ENCODE results near the gene CUEDC1. TPM values are rescaled to one million over a fixed set of nuclear protein-coding genes. Genes with fewer than 3 reads are reported as not detected.

CUEDC1 gene
- total and polyA plus RNA-seq, 2 of the 13 experiments (the other 11 are each of a cell fraction or from before 2014, with no cell fraction given): 7.4 to 12.9 TPM

DNA sequence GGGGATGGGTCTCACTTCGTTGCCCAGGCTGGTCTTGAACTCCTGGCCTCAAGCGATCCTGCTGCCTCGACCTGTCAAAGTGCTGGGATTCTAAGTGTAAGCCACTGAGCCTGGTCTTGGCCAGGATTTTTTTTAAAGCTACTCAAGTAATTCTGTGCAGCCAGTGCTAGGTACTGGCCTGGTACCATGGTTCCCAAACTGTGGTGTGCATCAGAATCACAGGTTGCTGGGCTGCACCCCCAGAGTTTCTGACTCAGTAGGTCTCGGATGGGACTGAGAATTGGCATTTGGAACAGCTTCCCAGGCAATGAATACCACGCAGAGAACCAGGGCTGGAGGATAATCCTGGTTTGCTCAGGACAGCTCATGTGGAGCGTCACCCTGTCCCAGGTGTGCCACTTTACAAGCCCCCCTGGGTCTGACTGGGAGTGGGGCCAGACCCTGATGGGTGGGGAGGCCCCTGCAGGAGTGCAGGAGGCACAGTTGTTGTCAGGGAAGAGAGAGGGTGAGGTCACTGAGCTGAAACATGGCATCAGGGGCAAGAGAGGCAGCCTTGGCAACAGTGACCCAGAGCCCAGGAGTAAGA is 94.7 kb downstream of the CUEDC1 start (continued):
- TF ChIP-seq MEIS1 (CRISPR knock-in tag; IDR thresholded peaks at IDR 0.05; ENCODE audit: borderline replicate concordance) (no peak), ZNF607 (CRISPR knock-in tag; IDR thresholded peaks at IDR 0.05; ENCODE audit: borderline replicate concordance) (0 out of 2 replicates have a peak, but pooled peaks have one; percentile 39), NCOR1 (IDR thresholded peaks at IDR 0.05; ENCODE audit: borderline replicate concordance, low read length) (0 out of 2 replicates have a peak, but pooled peaks have one; percentile 14), ZNF788 (CRISPR knock-in tag; IDR thresholded peaks at IDR 0.05; ENCODE audit: borderline replicate concordance) (no peak), NONO (IDR thresholded peaks at IDR 0.05) (no peak), NONO (CRISPR knock-in tag; conservative IDR thresholded peaks at IDR 0.05) (no peak), UBTF (CRISPR knock-in tag; IDR thresholded peaks at IDR 0.05) (no peak), ZNF557 (CRISPR knock-in tag; IDR thresholded peaks at IDR 0.05) (no peak), ZNF670 (CRISPR knock-in tag; IDR thresholded peaks at IDR 0.05; ENCODE audit: borderline replicate concordance) (no peak), RERE (CRISPR knock-in tag; IDR thresholded peaks at IDR 0.05; ENCODE audit: low read depth) (no peak), JARID2 (CRISPR knock-in tag; IDR thresholded peaks at IDR 0.05; ENCODE audit: insufficient replicate concordance) (no peak), SAFB2 (CRISPR knock-in tag; IDR thresholded peaks at IDR 0.05; ENCODE audit: borderline replicate concordance, low read depth) (no peak), LBX2 (CRISPR knock-in tag; IDR thresholded peaks at IDR 0.05; ENCODE audit: borderline replicate concordance) (no peak), ZBTB1 (CRISPR knock-in tag; IDR thresholded peaks at IDR 0.05; ENCODE audit: borderline replicate concordance) (no peak), POLR2A (IDR thresholded peaks at IDR 0.05; ENCODE audit: insufficient read depth in 1 of 2, low read depth in 2 of 2, low read length in 2 of 2) (no peak)
- TF ChIP-seq, protein P1, sequence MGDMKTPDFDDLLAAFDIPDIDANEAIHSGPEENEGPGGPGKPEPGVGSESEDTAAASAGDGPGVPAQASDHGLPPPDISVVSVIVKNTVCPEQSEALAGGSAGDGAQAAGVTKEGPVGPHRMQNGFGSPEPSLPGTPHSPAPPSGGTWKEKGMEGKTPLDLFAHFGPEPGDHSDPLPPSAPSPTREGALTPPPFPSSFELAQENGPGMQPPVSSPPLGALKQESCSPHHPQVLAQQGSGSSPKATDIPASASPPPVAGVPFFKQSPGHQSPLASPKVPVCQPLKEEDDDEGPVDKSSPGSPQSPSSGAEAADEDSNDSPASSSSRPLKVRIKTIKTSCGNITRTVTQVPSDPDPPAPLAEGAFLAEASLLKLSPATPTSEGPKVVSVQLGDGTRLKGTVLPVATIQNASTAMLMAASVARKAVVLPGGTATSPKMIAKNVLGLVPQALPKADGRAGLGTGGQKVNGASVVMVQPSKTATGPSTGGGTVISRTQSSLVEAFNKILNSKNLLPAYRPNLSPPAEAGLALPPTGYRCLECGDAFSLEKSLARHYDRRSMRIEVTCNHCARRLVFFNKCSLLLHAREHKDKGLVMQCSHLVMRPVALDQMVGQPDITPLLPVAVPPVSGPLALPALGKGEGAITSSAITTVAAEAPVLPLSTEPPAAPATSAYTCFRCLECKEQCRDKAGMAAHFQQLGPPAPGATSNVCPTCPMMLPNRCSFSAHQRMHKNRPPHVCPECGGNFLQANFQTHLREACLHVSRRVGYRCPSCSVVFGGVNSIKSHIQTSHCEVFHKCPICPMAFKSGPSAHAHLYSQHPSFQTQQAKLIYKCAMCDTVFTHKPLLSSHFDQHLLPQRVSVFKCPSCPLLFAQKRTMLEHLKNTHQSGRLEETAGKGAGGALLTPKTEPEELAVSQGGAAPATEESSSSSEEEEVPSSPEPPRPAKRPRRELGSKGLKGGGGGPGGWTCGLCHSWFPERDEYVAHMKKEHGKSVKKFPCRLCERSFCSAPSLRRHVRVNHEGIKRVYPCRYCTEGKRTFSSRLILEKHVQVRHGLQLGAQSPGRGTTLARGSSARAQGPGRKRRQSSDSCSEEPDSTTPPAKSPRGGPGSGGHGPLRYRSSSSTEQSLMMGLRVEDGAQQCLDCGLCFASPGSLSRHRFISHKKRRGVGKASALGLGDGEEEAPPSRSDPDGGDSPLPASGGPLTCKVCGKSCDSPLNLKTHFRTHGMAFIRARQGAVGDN (CRISPR knock-in tag; IDR thresholded peaks at IDR 0.05): peak; percentile 46; the same call in 1 of the 2 replicates

Measured in HepG2 (cell line).